B cell (primary cell): ENCODE measurements around the gene CDKAL1. TPM values are rescaled to one million over a fixed set of nuclear protein-coding genes. Genes with fewer than 3 reads are reported as not detected.

Experiments used
- ATAC-seq: fragments of 200-7000 bp; cut with Tn5 transposase; one replicate; pipeline ENCODE4 v1.10.0; 2021; ENCODE audit warnings: low read depth, mild to moderate bottlenecking, moderate number of reproducible peaks, moderate library complexity
- CTCF ChIA-PET: fragments of 350-600 bp; sonication (Branson Sonifier 250); formaldehyde crosslinking; loops from one replicate; lab custom pipeline; 2021; ENCODE audit warnings: antibody characterized with exemption, inconsistent platforms; lab: Charles Lee
- POLR2A ChIA-PET: fragments of 350-600 bp; sonication (Branson Sonifier 250); formaldehyde crosslinking; loops from one replicate; lab custom pipeline; 2021; ENCODE audit warnings: antibody characterized with exemption; lab: Charles Lee
- DNase-seq: peaks from one replicate; pipeline ENCODE4 v3.0.0; 2013
- H2AFZ ChIP-seq: 2 replicates; pipeline ENCODE4 v1.6.1; 2012; ENCODE audit warnings: mild to moderate bottlenecking, low read depth, low read length; ENCODE audit not compliant: insufficient read depth, poor library complexity, severe bottlenecking
- H3K27ac ChIP-seq, 2 donors: 1 replicate in 1 of 2; 2 replicates in 1 of 2; pipeline ENCODE4 v1.5.1; 2012 to 2013; ENCODE audit warnings: low read length in 2 of 2, mild to moderate bottlenecking in 2 of 2, moderate library complexity in 1 of 2
- H3K27me3 ChIP-seq, 4 experiments: fragments of 200-600 bp in 1 of 4; sonication (generic) in 1 of 4; replicated peaks in 1 of 4; 1 replicate in 2 of 4; 2 replicates in 2 of 4; pipeline versions ENCODE4 v1.6.1 to v1.7.0; 2013 to 2016; ENCODE audit warnings: low read length in 3 of 4, mild to moderate bottlenecking in 2 of 4, mixed read lengths in 1 of 4, moderate library complexity in 1 of 4; ENCODE audit not compliant: insufficient read depth in 4 of 4, control insufficient read depth in 3 of 4; ENCODE audit errors: control extremely low read depth in 1 of 4
- H3K36me3 ChIP-seq, 2 experiments: replicated peaks in 1 of 2; 1 replicate in 1 of 2; 2 replicates in 1 of 2; pipeline versions ENCODE4 v1.6.1 to v1.7.1; 2013; ENCODE audit warnings: low read length in 1 of 2; ENCODE audit not compliant: insufficient read depth in 2 of 2, control insufficient read depth in 1 of 2; ENCODE audit errors: control extremely low read depth in 1 of 2, extremely low read depth in 1 of 2
- H3K4me1 ChIP-seq, 2 donors: fragments of 200-600 bp in 1 of 2; sonication (generic) in 1 of 2; 1 replicate in 1 of 2; 2 replicates in 1 of 2; pipeline versions ENCODE4 v1.5.1 to v1.6.1; 2013 to 2017; ENCODE audit warnings: low read length in 2 of 2; ENCODE audit not compliant: control insufficient read depth in 2 of 2, insufficient read depth in 2 of 2
- H3K4me2 ChIP-seq: replicated peaks from 2 replicates; pipeline ENCODE3; 2012; ENCODE audit warnings: mild to moderate bottlenecking, low read depth, low read length; ENCODE audit not compliant: poor library complexity, severe bottlenecking
- H3K4me3 ChIP-seq, 5 experiments: fragments of 200-600 bp in 1 of 5; sonication (generic) in 1 of 5; 1 replicate in 3 of 5; 2 replicates in 2 of 5; pipeline versions ENCODE4 v1.5.1 to v1.7.0; 2011 to 2016; ENCODE audit warnings: low read length in 4 of 5, mild to moderate bottlenecking in 4 of 5, low read depth in 2 of 5, control low read depth in 1 of 5, moderate library complexity in 1 of 5; ENCODE audit not compliant: insufficient read depth in 1 of 5; ENCODE audit errors: control extremely low read depth in 1 of 5, extremely low read depth in 1 of 5
- H3K79me2 ChIP-seq: fragments of 200-600 bp; sonication (generic); one replicate; pipeline ENCODE4 v1.6.0; 2016; ENCODE audit warnings: low read length; ENCODE audit not compliant: control insufficient read depth, insufficient read depth
- H3K9ac ChIP-seq: fragments of 200-600 bp; sonication (generic); 2 replicates; pipeline ENCODE4 v1.6.1; 2017; ENCODE audit warnings: mild to moderate bottlenecking, low read length, moderate library complexity
- H3K9me3 ChIP-seq, 3 donors: one replicate each; pipeline versions ENCODE4 v1.6.1 to v1.7.1; 2013; ENCODE audit warnings: low read length in 2 of 3; ENCODE audit not compliant: control insufficient read depth in 2 of 3, insufficient read depth in 1 of 3; ENCODE audit errors: control extremely low read depth in 1 of 3
- H4K20me1 ChIP-seq: 2 replicates; pipeline ENCODE4 v1.6.0; 2012; ENCODE audit warnings: mild to moderate bottlenecking, low read length; ENCODE audit not compliant: insufficient read depth, control insufficient read depth, poor library complexity, severe bottlenecking
- H3K27ac Mint-ChIP-seq: one replicate; pipeline ENCODE4 v1.8.0; 2021; ENCODE audit warnings: mixed read lengths
- H3K27me3 Mint-ChIP-seq: one replicate; pipeline ENCODE4 v1.8.0; 2021; ENCODE audit warnings: mixed read lengths
- H3K4me1 Mint-ChIP-seq: one replicate; pipeline ENCODE4 v1.8.0; 2021; ENCODE audit warnings: mixed read lengths
- H3K4me3 Mint-ChIP-seq: one replicate; pipeline ENCODE4 v1.8.0; 2021; ENCODE audit warnings: mixed read lengths
- H3K9me3 Mint-ChIP-seq: one replicate; pipeline ENCODE4 v1.8.0; 2022; ENCODE audit warnings: mixed read lengths; ENCODE audit not compliant: insufficient read depth
- CTCF ChIP-seq: fragments of 200-600 bp; IDR thresholded peaks from one replicate; pipeline ENCODE4 v1.8.0; 2022; ENCODE audit warnings: antibody characterized with exemption, mild to moderate bottlenecking
- EZH2 ChIP-seq: IDR thresholded peaks from 2 replicates; pipeline ENCODE4 v1.6.1; 2012; ENCODE audit warnings: borderline replicate concordance, low read depth, mild to moderate bottlenecking, moderate library complexity, low read length; ENCODE audit not compliant: insufficient read depth, poor library complexity, severe bottlenecking
- WGBS: methylation state at CpG from one replicate; pipeline ENCODE4 v1.1.5; 2013; ENCODE audit warnings: missing lambda C conversion rate; ENCODE audit not compliant: insufficient coverage; 5-methylcytosine and 5-hydroxymethylcytosine counted together
- intact Hi-C: fragments of 100-400 bp; cut with micrococcal nuclease; formaldehyde crosslinking; loops from one replicate; pipeline ENCODE4 v1.10.0; 2022
- polyA plus RNA-seq: library from polyadenylated mRNA; depleted of rRNA; stranded (reverse); fragments of >200 nt; gene quantifications from 2 replicates; pipeline ENCODE4 v1.2.3, GENCODE V29; 2012
- total RNA-seq, 2 donors: library from RNA; stranded (reverse); fragments of 120-200 nt in 1 of 2; gene quantifications; 1 replicate in 1 of 2; 2 replicates in 1 of 2; pipeline versions ENCODE4 v1.2.3 to v1.2.4, GENCODE V29; 2013 to 2022

The CDKAL1 gene
- total and polyA plus RNA-seq, 2 donors (not counting 1 experiment from before 2014, with no cell fraction given), result 6.1 to 33.3 TPM

- no CpG with 5 or more reads among the region's 2 CpGs for WGBS
- Mint-ChIP-seq H3K4me1 (peaks cover 12% of the 10 kb centered on the region), H3K27me3 (no peaks in the 10 kb centered on the region), H3K4me3 (no peak overlapping the region), H3K27ac (no peak overlapping the region), H3K9me3 (no peaks in the 10 kb centered on the region)
- Histone ChIP-seq H3K9me3 (no peaks in the 10 kb centered on the region), H3K9ac (no peak overlapping the region), H4K20me1 (no peaks in the 10 kb centered on the region), H3K27me3 (no peaks in the 10 kb centered on the region), H3K4me1 (peaks cover 11 to 15% of the 10 kb centered on the region in 2 donors), H3K79me2 (no peaks in the 10 kb centered on the region), H3K4me3 (no peak overlapping the region), H3K36me3 (no peaks in the 10 kb centered on the region), H2AFZ (no peak overlapping the region), H3K4me2 (peak overlapping the region; percentile 9), H3K27ac (no peak overlapping the region)
- ATAC-seq (no peak), DNase-seq (no peak)
- ChIA-PET POLR2A (no interaction called here), CTCF (no interaction called here)
- intact Hi-C loops, result no loop called here
- TF ChIP-seq EZH2, result no peak
These were observed 613.7 kb downstream of the CDKAL1 start for GRCh38 chr6:21147995-21148394.

GRCh38 chr6:21149470-21149869 is 615.2 kb downstream of the CDKAL1 start:
- 84% methylated on average over 2 of the region's 6 CpGs for WGBS
- POLR2A ChIA-PET, result no interaction called here
- no peak overlapping the region for H3K4me3 Mint-ChIP-seq

More at GRCh38 chr6:21149470-21149869, 615.2 kb downstream of the CDKAL1 start:
- Mint-ChIP-seq H3K9me3 (no peaks in the 10 kb centered on the region), H3K27ac (no peak overlapping the region), H3K27me3 (no peaks in the 10 kb centered on the region), H3K4me1 (peaks cover 12% of the 10 kb centered on the region)
- H3K27me3 ChIP-seq, result no peaks in the 10 kb centered on the region
- peaks cover 11 to 15% of the 10 kb centered on the region in 2 donors for H3K4me1 ChIP-seq
- no peaks in the 10 kb centered on the region for H4K20me1 ChIP-seq
- DNase-seq (no peak), ATAC-seq (no peak)
- CTCF ChIA-PET, result no interaction called here
- no peak overlapping the region for H3K27ac ChIP-seq
- H3K9me3 ChIP-seq, result no peaks in the 10 kb centered on the region
- no peak overlapping the region for H3K4me2 ChIP-seq
- no peak for TF ChIP-seq EZH2
- TF ChIP-seq CTCF, result no peak
- no peak overlapping the region for H2AFZ ChIP-seq
- H3K4me3 ChIP-seq, result no peak overlapping the region
- H3K9ac ChIP-seq, result no peak overlapping the region
- no peaks in the 10 kb centered on the region for H3K36me3 ChIP-seq
- no peaks in the 10 kb centered on the region for H3K79me2 ChIP-seq
- intact Hi-C loops, result no loop called here
